Measurements from ENCODE around the gene EML5.

DNA sequence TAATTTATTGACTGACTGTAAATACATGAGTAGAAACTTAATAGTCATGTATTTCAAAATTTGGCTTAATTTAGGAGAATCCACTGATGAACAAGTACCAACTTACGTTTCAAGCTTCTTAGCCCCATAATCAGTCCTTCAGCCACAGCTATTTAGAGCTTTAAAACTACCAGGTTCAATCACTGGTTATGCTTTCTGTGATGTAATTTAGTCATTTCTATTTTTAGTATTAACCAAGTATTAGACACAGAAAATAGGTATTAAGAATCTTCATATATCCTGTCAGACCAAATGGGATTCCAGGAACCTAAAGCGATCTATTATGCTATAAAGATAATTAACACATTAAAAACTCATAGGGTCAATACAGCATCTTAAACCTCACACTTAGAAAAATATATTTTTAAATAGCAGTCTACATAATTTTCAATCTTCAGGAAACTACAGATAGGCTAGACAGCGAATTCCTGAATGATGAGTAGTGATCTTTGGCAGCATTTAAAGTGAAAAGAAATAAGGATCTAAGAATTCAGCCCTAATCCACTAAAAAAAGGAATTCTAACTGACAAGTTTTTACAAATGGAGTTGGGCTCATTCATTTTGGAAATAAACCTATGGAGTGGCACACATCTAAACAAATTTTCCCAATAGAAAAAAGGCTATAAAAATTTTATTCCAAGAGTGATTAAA is 178.4 kb downstream of the EML5 start:
- TF ChIP-seq, protein P1, sequence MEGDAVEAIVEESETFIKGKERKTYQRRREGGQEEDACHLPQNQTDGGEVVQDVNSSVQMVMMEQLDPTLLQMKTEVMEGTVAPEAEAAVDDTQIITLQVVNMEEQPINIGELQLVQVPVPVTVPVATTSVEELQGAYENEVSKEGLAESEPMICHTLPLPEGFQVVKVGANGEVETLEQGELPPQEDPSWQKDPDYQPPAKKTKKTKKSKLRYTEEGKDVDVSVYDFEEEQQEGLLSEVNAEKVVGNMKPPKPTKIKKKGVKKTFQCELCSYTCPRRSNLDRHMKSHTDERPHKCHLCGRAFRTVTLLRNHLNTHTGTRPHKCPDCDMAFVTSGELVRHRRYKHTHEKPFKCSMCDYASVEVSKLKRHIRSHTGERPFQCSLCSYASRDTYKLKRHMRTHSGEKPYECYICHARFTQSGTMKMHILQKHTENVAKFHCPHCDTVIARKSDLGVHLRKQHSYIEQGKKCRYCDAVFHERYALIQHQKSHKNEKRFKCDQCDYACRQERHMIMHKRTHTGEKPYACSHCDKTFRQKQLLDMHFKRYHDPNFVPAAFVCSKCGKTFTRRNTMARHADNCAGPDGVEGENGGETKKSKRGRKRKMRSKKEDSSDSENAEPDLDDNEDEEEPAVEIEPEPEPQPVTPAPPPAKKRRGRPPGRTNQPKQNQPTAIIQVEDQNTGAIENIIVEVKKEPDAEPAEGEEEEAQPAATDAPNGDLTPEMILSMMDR (IDR thresholded peaks at IDR 0.05; ENCODE audit: poor library complexity): no peak
- TF ChIP-seq EZH2phosphoT487 (IDR thresholded peaks at IDR 0.05; ENCODE audit: low read depth, severe bottlenecking, unreplicated experiment): no peak
